Nephron progenitor cell (in vitro differentiated cells): ENCODE measurements around the gene ME2.
"Not testable (repeated sequence)": the region's sequence is repeated elsewhere in the genome, so short reads cannot be mapped to it uniquely, and the experiment has no call there.

Source experiments
- DNase-seq: peaks from one replicate; pipeline ENCODE4 v3.0.0; 2021
- H3K27ac Mint-ChIP-seq: 2 replicates; pipeline ENCODE4 v1.8.0; 2021; ENCODE audit warnings: mild to moderate bottlenecking, moderate library complexity, mixed read lengths
- H3K27me3 Mint-ChIP-seq: 2 replicates; pipeline ENCODE4 v1.8.0; 2021; ENCODE audit warnings: mild to moderate bottlenecking, low read depth, mixed read lengths; ENCODE audit not compliant: poor library complexity
- H3K36me3 Mint-ChIP-seq: 2 replicates; pipeline ENCODE4 v1.8.0; 2021; ENCODE audit warnings: low read depth, mixed read lengths
- H3K4me1 Mint-ChIP-seq: 2 replicates; pipeline ENCODE4 v1.8.0; 2021; ENCODE audit warnings: mixed read lengths
- H3K4me3 Mint-ChIP-seq: 2 replicates; pipeline ENCODE4 v1.8.0; 2021; ENCODE audit warnings: mild to moderate bottlenecking, moderate library complexity, mixed read lengths
- H3K9me3 Mint-ChIP-seq: 2 replicates; pipeline ENCODE4 v1.8.0; 2021; ENCODE audit warnings: mild to moderate bottlenecking, moderate library complexity, mixed read lengths
- TF ChIP-seq, protein P1 (sequence below): fragments of 200-600 bp; sonication (generic); IDR thresholded peaks from 2 replicates; pipeline ENCODE4 v1.5.0; 2021; ENCODE audit warnings: antibody characterized with exemption

Gene ME2

GRCh38 chr18:50987261-50987660 lies 108.3 kb downstream of the ME2 start:
- H3K27ac Mint-ChIP-seq = no peak overlapping the region
- no peaks in the 10 kb centered on the region for H3K9me3 Mint-ChIP-seq
- TF ChIP-seq, protein P1, sequence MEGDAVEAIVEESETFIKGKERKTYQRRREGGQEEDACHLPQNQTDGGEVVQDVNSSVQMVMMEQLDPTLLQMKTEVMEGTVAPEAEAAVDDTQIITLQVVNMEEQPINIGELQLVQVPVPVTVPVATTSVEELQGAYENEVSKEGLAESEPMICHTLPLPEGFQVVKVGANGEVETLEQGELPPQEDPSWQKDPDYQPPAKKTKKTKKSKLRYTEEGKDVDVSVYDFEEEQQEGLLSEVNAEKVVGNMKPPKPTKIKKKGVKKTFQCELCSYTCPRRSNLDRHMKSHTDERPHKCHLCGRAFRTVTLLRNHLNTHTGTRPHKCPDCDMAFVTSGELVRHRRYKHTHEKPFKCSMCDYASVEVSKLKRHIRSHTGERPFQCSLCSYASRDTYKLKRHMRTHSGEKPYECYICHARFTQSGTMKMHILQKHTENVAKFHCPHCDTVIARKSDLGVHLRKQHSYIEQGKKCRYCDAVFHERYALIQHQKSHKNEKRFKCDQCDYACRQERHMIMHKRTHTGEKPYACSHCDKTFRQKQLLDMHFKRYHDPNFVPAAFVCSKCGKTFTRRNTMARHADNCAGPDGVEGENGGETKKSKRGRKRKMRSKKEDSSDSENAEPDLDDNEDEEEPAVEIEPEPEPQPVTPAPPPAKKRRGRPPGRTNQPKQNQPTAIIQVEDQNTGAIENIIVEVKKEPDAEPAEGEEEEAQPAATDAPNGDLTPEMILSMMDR = no peak
- H3K36me3 Mint-ChIP-seq = peaks cover 34% of the 10 kb centered on the region
- H3K4me1 Mint-ChIP-seq = peaks cover 10% of the 10 kb centered on the region
- H3K27me3 Mint-ChIP-seq = no peaks in the 10 kb centered on the region
- H3K4me3 Mint-ChIP-seq = no peak overlapping the region
- DNase-seq = no peak

- peaks cover 17% of the 10 kb centered on the region for H3K36me3 Mint-ChIP-seq
- H3K4me1 Mint-ChIP-seq = peaks cover 15% of the 10 kb centered on the region
- H3K4me3 Mint-ChIP-seq = no peak overlapping the region
- H3K27me3 Mint-ChIP-seq = no peaks in the 10 kb centered on the region
- H3K9me3 Mint-ChIP-seq = no peaks in the 10 kb centered on the region
- no peak for DNase-seq
- no peak overlapping the region for H3K27ac Mint-ChIP-seq
- TF ChIP-seq, protein P1 = no peak
These were observed 110.8 kb downstream of the ME2 start for GRCh38 chr18:50989711-50990110.

DNA sequence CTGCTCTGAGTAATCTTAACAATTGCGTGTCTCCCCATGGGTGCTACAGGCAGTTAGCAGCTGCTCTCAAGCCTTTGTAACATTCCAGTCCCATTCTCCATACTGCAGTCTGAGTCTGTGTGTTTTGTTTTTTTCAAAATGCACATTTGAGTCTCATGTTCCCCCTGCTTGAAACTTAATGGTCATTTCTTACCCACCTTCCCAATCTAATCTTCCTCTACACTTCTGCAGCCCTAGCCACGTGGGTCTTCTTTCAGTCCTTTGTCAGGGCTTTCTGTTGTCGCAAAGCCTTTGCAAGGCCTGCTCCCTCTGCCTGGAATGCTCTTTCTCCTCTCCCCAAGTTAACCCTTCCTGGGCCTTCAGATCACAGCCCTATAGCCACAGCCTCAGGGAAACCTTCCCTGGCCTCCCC lies 113.4 kb downstream of the ME2 start:
- DNase-seq = no peak
- peaks cover 15% of the 10 kb centered on the region for H3K4me1 Mint-ChIP-seq
- no peaks in the 10 kb centered on the region for H3K27me3 Mint-ChIP-seq
- no peak overlapping the region for H3K27ac Mint-ChIP-seq
- no peaks in the 10 kb centered on the region for H3K9me3 Mint-ChIP-seq
- TF ChIP-seq, protein P1 = no peak
- peaks cover 6% of the 10 kb centered on the region for H3K36me3 Mint-ChIP-seq
- H3K4me3 Mint-ChIP-seq = no peak overlapping the region

GRCh38 chr18:50994031-50994430 lies 115.1 kb downstream of the ME2 start:
- TF ChIP-seq, protein P1 = no peak
- Mint-ChIP-seq H3K27ac (no peak overlapping the region), H3K36me3 (peaks cover 6% of the 10 kb centered on the region), H3K4me3 (no peak overlapping the region), H3K9me3 (no peaks in the 10 kb centered on the region), H3K4me1 (peaks cover 15% of the 10 kb centered on the region), H3K27me3 (no peaks in the 10 kb centered on the region)
- no peak for DNase-seq

- Mint-ChIP-seq H3K36me3 (peaks cover 12% of the 10 kb centered on the region), H3K9me3 (peaks cover 23% of the 10 kb centered on the region), H3K4me1 (peaks cover 12% of the 10 kb centered on the region)
- H3K27me3 Mint-ChIP-seq, H3K27ac Mint-ChIP-seq, DNase-seq, H3K4me3 Mint-ChIP-seq: not testable (repeated sequence)
These were observed 124.3 kb downstream of the ME2 start for GRCh38 chr18:51003174-51003573.
